ENCODE results near the gene WNT3A. TPM values are rescaled to one million over a fixed set of nuclear protein-coding genes. Genes with fewer than 3 reads are reported as not detected.

WNT3A gene
- total and polyA plus RNA-seq, 9 of the 15 experiments (the other 6 are each of a cell fraction or from before 2014, with no cell fraction given), result not detected

DNA sequence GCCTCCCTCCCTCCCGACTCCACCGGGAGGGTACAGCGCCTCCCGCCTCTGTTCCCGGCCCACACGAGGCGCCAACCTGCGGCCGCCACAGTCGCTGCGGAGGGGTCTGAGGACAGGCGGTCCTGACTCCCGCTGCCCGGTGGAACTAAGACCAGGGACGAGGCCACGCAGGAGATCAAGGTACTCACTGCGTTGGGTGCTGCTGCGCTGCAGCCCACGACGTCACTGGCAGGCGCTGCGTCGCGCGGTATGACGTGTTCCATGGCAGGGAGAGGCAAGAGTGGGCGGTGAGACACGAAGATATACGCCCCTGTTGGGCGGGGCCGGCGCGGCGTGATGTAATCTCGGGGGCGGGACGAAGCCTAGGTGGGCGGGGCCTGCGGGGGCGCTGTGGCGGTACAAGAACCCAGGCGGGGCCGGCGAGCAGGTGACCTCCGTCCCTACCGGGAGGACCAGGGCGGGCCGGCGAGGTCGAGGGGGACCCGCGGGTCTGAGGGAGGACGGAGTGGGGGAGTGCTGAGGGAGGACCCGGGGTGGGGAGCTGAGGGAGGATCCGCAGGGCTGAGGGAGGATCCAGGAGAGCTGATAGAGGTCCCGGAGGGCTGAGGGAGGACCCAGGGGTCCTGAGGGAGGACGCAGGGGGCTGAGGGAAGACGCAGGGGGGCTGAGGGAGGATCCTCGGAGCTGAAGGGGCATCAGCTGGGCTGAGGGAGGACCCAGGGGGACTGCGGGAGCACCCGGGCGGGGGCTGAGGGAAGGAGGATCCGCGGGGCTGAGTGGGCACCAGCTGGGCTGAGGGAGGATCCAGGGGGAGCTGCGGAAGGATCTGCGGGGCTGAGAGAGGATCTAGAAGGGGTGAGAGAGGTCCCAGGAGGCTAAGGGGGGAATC, 102.5 kb downstream of the WNT3A start, which contains the start of gene MRPL55 (continued):
- TF ChIP-seq CCAR2 (IDR thresholded peaks at IDR 0.05; ENCODE audit: low read depth, low read length) (no peak), SAP30 (IDR thresholded peaks at IDR 0.05; ENCODE audit: borderline replicate concordance, insufficient read depth, low read depth, low read length, poor library complexity, severe bottlenecking) (peak; percentile 79), CBFA2T2 (conservative IDR thresholded peaks at IDR 0.05) (no peak), EGR1 (conservative IDR thresholded peaks at IDR 0.05) (peak; percentile 99), POU5F1 (IDR thresholded peaks at IDR 0.05; ENCODE audit: borderline replicate concordance, low read depth, low read length, partially characterized antibody) (no peak), ZNF24 (IDR thresholded peaks at IDR 0.05) (no peak), CBX5 (IDR thresholded peaks at IDR 0.05; ENCODE audit: borderline replicate concordance, low read depth) (no peak), ZNF224 (CRISPR knock-in tag; IDR thresholded peaks at IDR 0.05) (no peak; the same call in 1 of the 2 replicates), STAG1 (CRISPR knock-in tag; IDR thresholded peaks at IDR 0.05; ENCODE audit: borderline replicate concordance) (0 out of 2 replicates have a peak, but pooled peaks have one; percentile 12), PCBP1 (IDR thresholded peaks at IDR 0.05; ENCODE audit: low read depth, low read length, poor library complexity, severe bottlenecking) (no peak), ZFP1 (CRISPR knock-in tag; IDR thresholded peaks at IDR 0.05) (no peak), DACH1 (IDR thresholded peaks at IDR 0.05; ENCODE audit: partially characterized antibody) (peak; percentile 64), CHD4 (IDR thresholded peaks at IDR 0.05; ENCODE audit: insufficient read depth, insufficient replicate concordance, low read depth, low read length, poor library complexity, severe bottlenecking) (no peak), FOXA1 (IDR thresholded peaks at IDR 0.05; ENCODE audit: borderline replicate concordance) (no peak), NRF1 (conservative IDR thresholded peaks at IDR 0.05 in 1 of 2, IDR thresholded peaks at IDR 0.05 in 1 of 2) (peak; percentile 82 to 85), SMAD4 (CRISPR knock-in tag; conservative IDR thresholded peaks at IDR 0.05) (no peak), SREBF1 (IDR thresholded peaks at IDR 0.05; ENCODE audit: borderline replicate concordance, low read depth, low read length) (no peak), MCM7 (IDR thresholded peaks at IDR 0.05) (no peak), DNMT1 (IDR thresholded peaks at IDR 0.05) (no peak)
- TF ChIP-seq, protein P1, sequence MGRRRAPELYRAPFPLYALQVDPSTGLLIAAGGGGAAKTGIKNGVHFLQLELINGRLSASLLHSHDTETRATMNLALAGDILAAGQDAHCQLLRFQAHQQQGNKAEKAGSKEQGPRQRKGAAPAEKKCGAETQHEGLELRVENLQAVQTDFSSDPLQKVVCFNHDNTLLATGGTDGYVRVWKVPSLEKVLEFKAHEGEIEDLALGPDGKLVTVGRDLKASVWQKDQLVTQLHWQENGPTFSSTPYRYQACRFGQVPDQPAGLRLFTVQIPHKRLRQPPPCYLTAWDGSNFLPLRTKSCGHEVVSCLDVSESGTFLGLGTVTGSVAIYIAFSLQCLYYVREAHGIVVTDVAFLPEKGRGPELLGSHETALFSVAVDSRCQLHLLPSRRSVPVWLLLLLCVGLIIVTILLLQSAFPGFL (CRISPR knock-in tag; IDR thresholded peaks at IDR 0.05), result no peak
- TF ChIP-seq, protein P2, sequence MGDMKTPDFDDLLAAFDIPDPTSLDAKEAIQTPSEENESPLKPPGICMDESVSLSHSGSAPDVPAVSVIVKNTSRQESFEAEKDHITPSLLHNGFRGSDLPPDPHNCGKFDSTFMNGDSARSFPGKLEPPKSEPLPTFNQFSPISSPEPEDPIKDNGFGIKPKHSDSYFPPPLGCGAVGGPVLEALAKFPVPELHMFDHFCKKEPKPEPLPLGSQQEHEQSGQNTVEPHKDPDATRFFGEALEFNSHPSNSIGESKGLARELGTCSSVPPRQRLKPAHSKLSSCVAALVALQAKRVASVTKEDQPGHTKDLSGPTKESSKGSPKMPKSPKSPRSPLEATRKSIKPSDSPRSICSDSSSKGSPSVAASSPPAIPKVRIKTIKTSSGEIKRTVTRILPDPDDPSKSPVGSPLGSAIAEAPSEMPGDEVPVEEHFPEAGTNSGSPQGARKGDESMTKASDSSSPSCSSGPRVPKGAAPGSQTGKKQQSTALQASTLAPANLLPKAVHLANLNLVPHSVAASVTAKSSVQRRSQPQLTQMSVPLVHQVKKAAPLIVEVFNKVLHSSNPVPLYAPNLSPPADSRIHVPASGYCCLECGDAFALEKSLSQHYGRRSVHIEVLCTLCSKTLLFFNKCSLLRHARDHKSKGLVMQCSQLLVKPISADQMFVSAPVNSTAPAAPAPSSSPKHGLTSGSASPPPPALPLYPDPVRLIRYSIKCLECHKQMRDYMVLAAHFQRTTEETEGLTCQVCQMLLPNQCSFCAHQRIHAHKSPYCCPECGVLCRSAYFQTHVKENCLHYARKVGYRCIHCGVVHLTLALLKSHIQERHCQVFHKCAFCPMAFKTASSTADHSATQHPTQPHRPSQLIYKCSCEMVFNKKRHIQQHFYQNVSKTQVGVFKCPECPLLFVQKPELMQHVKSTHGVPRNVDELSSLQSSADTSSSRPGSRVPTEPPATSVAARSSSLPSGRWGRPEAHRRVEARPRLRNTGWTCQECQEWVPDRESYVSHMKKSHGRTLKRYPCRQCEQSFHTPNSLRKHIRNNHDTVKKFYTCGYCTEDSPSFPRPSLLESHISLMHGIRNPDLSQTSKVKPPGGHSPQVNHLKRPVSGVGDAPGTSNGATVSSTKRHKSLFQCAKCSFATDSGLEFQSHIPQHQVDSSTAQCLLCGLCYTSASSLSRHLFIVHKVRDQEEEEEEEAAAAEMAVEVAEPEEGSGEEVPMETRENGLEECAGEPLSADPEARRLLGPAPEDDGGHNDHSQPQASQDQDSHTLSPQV (IDR thresholded peaks at IDR 0.05), result no peak
- TF ChIP-seq, protein P3, sequence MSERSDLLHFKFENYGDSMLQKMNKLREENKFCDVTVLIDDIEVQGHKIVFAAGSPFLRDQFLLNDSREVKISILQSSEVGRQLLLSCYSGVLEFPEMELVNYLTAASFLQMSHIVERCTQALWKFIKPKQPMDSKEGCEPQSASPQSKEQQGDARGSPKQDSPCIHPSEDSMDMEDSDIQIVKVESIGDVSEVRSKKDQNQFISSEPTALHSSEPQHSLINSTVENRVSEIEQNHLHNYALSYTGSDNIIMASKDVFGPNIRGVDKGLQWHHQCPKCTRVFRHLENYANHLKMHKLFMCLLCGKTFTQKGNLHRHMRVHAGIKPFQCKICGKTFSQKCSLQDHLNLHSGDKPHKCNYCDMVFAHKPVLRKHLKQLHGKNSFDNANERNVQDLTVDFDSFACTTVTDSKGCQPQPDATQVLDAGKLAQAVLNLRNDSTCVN (CRISPR knock-in tag; IDR thresholded peaks at IDR 0.05), result 0 out of 2 replicates have a peak, but pooled peaks have one; percentile 34
